Measurements from ENCODE around the gene ZNF70.

Gene ZNF70

DNA sequence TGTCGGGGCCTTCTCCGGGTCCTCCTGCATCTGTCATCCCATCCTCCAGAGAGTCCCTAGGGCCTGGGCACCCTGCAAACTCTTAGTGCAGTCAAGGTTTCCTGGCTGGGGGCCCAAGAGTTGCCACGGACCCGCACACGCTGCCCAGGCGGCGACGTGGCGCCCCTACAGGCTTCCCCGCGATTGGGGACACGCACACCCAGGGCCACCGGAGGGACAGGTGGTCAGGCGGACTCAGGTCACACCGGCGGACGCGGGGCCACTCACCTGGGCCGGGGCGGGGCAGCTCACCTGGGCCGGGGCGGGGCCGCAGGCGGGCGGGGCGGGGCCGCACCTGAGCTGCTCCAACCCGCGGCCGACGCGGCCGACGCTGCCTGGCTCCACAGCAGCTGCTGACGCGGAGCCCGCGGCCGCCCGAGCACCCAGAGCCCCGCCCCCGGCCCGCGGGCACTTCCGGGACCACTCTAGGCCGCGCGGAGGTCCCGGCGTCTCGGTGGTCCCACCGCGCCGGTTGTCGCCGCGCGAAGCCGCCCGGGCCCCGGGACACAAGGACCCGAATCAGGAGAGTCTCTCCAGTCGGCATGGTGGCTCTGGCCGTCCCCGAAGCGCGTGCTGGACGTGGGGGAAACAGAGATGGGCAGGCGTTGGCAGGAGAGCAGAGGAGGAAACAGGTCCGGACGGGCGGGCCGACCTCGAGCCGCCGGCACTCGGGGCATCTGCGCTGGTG is at the start of gene ZNF70:
Gene ZNF70 (minus strand): TSS at position 399 of the 727 bp plus-strand sequence. CDS start 5,972 bp downstream, outside the sequence.
- peak; percentile 86 for DNase-seq

DNA sequence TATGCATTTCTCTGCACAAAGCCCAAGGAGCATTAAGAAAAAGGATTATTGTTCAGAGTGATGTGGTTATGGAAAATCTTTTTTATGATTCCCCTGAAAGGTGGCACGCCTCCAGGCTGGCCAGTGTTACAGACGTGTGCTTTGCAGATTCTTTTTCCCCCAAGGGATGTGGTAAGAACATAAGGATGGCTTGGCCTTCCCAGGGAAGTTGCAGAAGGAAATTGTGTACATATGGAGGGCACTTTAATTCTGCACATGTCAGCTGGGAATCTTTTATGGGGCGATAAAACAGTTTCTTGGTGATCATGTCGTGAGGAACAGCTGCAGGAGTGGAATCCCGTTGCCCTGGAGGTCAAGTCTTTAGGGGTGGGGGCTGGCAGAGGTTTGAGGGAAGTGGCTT is 45.5 kb upstream of the ZNF70 start:
- DNase-seq, result no peak

DNA sequence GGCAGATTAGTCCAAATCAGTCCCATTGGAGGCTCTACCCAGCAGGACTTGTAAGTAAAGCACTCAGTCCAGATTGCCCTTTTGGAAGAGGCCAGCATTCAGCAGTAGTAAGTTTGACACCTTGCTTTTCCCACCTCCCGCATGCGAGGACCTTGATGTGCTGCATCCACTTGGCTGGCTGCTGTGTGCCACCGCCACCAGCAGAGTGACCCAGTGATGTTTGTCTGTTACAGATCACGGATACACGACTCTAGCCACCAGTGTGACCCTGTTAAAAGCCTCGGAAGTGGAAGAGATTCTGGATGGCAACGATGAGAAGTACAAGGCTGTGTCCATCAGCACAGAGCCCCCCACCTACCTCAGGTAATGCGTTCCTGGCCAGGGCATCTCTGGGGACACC is 42.4 kb upstream of the ZNF70 start:
- DNase-seq, result no peak

DNA sequence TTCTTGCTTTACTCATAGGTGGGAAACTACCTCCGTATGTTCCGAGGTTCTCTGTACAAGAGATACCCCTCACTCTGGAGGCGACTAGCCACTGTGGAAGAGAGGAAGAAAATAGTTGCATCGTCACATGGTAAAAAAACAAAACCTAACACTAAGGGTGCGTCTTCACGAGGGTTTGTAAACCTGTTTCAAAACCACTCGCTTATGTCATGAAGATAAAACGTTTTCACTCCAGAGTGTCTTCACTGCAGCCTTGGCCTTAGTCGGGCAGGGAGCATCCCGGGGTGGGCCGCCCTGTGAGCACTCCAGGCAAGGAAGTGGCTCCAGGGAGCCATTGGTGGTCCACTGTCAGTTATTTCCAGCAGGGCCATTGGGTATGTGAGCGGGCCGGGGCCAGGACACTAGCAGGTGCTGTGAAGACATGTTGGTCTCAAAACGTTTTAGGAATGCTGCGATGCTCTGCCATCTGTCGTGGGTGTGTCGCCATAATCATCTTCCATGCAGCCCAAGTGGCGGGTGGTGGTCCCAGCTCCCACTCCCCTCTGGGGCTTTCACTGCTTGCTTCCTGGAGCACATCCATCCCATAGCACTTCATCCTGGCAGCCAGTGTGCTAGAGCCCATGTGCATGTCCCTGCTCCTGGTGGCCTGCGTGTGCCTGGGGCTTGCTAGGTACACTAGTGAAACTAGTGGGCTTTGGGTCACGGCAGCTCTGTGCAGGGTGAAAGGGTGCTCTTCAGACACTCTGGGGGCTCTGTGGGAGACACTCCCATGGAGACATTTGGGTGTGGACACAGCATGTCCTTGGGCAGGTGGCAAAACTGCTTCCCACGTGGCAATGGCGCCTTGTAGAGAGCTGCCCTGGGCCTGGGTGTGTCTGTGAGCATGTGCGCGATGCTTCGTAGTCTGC is 41.1 kb upstream of the ZNF70 start:
- no peak for DNase-seq

DNA sequence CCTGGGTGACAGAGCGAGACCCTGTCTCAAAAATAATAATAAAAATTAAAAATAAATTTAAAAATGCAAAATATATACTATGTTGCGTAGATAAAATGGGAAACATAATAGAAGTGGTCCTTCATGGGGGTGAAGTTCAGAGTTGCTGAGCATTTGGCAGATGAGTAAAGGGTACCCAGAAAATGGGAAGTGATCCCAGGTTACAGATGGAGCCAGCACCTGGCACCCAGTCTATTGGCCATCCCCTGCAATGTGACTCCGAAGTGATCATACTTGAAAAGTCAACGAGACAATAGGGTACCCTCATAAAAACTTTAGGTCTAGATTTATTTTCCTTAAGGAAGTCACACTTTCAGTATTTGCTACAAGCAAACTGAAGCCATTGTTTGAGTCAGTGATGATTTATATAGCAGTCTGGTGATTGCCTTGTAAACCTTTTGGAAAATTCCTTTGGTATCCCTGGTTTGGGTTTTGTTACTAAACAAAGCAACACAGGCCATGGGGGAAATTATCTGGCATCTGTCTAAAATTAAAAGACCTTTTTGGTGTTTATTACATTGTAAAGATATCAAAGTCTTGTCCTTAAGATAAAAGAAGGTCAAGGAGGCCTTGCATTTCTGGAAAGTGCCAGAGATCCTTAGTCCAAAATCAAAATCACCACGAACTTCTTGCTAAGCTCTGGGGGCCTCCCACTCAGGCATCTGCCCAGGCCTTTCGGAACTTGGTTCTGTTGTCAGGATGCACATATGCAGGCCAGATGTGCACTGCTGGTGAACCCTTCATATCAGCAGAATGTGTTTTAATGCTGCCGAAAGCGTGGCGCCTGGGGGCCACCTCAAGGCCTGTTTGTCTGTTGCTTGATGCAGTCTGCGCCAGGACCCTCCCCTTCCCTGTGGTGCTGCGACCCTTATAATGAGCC is 40.2 kb upstream of the ZNF70 start:
- DNase-seq, result no peak

DNA sequence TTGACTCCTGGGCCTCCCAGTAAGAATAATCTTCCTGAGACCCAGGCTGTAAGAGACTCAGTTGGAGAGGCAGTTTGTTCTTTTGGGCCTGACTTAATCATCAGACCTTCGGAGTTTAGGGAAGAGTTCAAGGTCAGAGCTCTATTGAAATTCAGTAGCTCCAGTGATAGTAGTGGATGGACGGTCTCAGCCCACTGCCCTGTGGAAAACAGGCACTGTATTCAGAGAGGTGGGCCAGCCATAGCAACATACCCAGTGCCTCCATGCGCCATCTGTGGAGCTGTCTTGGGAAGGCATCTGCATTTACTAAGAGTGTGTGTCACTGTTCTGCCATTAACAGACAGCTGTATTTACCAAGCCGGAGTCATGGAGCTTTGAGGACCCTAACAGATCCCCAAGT is 38.7 kb upstream of the ZNF70 start:
- no peak for DNase-seq

DNA sequence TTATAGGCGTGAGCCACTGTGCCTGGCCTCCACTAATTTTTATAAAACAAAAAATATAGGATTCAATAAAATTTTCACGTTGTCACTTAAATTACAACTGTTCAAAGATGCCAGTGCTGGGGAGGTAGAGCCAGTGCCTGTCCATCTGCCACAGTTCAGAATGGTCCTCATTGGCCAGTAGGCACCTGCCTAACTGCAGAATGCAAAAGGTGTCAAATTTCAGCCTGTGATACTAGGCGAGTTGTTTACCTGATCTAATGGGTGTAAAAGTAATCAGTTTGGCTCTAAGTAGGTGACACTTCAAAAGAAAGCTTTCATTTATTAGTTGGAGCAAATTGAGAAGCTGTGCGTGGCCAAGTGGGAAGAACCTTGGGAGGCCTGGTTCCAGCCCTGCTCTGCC is 38.2 kb upstream of the ZNF70 start:
- DNase-seq, result no peak

DNA sequence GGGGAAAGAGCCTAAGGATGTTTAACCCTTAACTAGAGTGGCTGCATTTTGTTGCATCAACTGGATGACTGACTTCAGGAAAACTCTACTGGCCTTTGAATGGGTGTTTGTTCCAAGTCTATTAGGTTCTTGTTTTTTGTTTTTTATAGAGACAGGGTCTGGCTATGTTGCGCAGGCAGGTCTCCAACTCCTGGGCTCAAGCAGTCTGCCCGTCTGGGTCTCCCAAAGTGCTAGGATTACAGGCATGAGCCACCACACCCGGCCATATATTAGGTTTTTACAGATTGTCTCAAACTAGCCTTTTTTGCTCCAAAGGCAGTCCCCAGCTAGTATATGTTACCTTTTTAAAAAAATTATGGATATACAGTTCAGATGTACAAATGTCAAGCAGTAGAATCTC is 37.0 kb upstream of the ZNF70 start:
- no peak for DNase-seq

DNA sequence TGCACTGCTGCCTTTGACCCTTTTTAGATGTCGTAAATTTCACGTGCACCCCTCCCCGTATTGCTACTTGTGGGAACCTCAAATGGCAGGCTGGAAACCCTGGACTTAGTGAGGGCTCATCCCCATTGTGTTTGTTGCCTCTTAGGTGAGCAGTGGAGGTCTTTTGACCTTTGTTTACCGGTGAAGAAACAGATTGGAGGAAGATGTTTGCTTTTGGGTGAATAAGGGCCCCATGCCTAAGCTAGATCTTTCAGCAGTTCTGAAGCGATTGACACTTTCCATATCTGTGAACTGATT is 36.6 kb upstream of the ZNF70 start:
- DNase-seq, result no peak

DNA sequence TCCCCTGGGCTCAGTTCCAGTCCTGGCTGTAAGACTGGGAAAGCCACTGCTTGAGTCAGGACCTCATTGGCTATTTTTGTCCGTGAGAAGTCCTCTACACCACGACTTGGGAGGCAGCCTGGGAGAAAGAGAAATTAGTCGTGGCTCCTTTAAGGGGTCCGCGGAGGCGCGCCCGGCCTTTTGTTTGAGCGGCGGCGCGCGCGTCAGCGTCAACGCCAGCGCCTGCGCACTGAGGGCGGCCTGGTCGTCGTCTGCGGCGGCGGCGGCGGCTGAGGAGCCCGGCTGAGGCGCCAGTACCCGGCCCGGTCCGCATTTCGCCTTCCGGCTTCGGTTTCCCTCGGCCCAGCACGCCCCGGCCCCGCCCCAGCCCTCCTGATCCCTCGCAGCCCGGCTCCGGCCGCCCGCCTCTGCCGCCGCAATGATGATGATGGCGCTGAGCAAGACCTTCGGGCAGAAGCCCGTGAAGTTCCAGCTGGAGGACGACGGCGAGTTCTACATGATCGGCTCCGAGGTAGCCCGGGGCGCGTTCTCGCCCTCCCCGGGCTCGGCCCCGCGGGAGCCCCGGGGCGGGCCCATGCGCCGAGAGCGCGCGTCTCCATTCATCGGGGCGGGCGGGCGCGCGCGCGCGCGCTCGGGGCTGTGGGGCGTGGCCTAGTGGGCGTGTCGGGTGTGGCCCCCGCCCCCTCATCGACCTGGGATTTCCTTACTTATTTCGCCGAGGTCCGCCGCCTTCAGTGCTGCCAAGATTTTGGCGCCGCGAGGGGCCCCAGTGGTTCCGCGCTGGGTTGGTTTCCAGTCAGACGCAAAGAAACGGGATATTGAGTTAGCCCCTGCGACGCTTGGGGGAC is 36.1 kb upstream of the ZNF70 start, which contains the start of gene SMARCB1:
Gene SMARCB1 (plus strand): TSS at position 215 of the 848 bp plus-strand sequence. CDS start 204 bp downstream, at position 419.
- DNase-seq, result peak; percentile 93

DNA sequence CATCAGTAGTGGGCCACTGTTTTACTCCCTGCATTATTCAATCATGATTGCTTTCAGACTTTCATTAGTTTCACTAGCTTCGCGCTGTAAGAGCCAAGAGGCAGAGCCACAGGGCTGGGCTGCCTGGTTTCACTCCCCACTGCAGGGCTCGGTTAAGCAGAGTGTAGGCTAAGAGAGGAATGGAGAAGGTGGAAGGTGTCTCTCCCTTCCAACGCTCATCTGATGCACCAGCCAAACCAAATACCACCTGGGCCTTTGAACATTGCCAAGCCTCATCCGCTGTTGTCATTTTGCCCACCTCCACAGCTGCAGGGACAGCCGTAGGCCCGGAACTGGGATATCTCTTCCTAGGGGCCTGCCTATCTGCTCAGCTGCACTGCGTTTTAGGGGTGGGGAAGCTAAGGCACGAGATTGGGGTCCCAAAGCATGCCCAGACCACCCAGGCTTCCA is 35.4 kb upstream of the ZNF70 start:
- DNase-seq, result no peak

DNA sequence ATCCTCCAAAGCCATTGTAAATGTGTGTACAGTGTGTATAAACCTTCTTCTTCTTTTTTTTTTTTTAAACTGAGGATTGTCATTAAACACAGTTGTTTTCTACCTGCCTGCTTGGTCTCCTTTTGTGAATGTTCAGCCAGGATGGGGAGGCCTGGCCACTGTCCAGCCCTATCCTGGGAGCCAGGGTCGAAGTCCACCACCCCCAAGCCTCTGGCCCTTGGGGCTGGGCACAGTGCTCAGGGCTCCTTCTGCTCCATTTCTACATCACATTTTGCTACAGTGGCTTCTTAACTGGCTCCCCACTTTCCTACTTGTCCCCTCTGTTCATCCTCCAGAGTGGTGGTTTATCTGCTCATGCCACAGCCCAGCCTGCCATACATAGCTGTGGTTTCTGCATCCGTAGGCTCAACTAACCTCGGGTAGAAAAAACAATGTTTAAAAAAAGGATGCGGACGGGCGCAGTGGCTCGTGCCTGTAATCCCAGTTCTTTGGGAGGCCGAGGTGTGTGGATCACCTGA is 33.4 kb upstream of the ZNF70 start:
- peak; percentile 15 for DNase-seq

DNA sequence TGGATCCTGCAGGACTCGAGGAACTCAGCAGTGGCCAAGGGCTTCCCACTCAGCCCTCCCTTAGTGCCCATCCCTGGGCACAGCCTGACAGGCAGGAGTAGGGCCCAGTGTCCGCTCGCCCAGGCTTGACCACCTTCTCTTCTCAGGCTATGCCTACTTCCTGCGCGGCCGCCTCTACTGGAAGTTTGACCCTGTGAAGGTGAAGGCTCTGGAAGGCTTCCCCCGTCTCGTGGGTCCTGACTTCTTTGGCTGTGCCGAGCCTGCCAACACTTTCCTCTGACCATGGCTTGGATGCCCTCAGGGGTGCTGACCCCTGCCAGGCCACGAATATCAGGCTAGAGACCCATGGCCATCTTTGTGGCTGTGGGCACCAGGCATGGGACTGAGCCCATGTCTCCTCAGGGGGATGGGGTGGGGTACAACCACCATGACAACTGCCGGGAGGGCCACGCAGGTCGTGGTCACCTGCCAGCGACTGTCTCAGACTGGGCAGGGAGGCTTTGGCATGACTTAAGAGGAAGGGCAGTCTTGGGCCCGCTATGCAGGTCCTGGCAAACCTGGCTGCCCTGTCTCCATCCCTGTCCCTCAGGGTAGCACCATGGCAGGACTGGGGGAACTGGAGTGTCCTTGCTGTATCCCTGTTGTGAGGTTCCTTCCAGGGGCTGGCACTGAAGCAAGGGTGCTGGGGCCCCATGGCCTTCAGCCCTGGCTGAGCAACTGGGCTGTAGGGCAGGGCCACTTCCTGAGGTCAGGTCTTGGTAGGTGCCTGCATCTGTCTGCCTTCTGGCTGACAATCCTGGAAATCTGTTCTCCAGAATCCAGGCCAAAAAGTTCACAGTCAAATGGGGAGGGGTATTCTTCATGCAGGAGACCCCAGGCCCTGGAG is 32.6 kb upstream of the ZNF70 start:
- DNase-seq, result no peak

DNA sequence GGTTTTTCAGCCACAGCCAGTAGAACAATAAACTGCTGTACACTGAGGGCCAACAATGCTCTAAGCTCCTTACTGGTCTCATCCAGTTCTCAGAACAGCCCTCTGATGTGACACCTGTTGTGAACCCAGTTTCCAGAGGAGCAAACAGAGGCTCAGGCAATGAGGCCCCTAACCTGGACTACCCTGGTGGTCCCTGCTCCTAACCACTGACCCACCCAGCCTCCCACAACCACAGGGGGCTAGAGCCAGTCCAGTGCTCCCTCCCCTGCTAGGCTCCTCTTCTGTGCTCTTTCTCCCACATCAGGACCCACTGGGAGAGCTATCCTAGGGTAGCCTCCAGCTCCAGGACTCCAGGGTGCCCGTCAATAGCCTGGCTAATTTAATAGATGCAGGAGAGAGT is 31.8 kb upstream of the ZNF70 start:
- no peak for DNase-seq

DNA sequence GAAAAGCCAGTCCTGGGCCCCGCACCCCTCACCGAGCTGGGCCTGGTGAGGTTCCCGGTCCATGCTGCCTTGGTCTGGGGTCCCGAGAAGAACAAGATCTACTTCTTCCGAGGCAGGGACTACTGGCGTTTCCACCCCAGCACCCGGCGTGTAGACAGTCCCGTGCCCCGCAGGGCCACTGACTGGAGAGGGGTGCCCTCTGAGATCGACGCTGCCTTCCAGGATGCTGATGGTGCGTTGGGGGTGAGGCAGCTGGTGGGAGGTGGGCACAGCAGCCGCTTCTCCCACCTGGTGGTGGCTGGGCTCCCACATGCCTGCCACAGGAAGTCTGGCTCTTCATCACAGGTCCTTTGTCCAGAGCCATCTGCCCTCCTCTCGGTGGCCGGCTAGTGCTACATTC is 31.3 kb upstream of the ZNF70 start:
- DNase-seq, result no peak

DNA sequence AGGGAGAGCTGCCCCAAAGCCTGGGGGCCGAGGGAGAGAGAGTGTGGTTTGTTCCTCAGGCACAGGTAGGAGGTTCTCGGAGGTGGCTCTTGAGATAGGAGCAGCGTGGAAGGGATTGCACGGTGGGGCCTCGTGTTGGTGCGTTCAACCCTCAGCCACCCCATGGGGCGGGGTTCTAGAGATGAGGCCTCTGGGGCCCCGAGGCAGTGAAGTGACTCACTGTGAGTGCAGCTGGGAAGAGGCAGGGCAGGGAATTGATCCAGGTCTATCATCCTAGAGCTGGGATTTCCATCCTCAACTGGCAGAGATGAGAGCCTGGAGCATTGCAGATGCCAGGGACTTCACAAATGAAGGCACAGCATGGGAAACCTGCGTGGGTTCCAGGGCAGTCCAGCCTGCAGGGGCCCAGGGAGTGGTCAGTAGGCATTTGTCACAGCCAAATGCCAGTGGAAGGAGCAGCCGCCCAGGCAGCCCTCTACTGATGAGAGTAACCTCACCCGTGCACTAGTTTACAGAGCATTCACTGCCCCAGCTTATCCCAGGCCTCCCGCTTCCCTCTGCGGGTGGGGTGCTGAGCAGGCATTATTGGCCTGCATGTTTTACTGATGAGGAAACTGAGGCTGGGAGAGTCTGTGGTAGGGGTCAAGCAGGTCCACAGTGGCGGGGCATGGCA is 30.7 kb upstream of the ZNF70 start:
- no peak for DNase-seq

DNA sequence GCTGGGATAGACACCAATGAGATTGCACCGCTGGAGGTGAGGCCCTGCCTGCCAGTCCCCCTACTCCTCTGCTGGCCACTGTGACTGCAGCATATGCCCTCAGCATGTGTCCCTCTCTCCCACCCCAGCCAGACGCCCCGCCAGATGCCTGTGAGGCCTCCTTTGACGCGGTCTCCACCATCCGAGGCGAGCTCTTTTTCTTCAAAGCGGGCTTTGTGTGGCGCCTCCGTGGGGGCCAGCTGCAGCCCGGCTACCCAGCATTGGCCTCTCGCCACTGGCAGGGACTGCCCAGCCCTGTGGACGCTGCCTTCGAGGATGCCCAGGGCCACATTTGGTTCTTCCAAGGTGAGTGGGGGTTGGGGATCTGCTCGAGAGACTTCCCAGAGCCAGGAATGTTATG is 30.2 kb upstream of the ZNF70 start:
- DNase-seq, result no peak

DNA sequence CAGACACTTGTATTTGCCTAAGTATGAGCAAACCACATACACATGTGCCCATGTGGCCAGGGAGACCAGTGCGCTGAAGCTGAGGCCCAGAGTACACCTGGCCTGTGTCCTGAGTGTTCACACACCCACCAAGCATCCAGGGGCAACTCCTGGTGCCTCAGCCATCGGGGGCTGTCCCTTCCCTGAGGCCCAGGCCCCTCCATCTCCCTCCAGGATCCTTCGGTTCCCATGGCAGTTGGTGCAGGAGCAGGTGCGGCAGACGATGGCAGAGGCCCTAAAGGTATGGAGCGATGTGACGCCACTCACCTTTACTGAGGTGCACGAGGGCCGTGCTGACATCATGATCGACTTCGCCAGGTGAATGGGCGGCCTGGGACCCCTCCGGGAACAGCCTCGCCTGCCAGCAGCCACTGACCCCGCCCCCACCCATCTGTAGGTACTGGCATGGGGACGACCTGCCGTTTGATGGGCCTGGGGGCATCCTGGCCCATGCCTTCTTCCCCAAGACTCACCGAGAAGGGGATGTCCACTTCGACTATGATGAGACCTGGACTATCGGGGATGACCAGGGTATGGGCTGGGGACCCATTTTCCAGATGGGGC is 29.3 kb upstream of the ZNF70 start:
- no peak for DNase-seq

DNA sequence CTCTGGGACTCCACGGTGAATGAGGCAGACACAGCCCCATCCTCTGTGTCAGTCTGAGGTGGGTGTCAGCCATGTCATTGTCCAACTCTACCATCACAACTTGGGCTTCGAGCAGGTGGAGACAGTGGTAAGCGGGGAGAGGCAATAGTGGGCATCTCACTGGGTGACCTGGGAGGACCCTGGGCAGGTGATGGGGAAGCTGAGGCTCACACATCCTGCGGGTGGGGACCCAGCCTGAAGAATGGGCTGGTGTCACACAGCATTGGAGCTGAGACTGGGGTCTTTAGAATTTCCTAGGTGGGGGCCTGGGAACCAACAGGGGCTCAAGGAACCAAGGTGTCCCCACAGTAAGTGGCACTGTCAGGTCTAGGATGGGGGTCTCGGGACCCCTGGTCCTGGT is 28.8 kb upstream of the ZNF70 start:
- DNase-seq, result no peak

DNA sequence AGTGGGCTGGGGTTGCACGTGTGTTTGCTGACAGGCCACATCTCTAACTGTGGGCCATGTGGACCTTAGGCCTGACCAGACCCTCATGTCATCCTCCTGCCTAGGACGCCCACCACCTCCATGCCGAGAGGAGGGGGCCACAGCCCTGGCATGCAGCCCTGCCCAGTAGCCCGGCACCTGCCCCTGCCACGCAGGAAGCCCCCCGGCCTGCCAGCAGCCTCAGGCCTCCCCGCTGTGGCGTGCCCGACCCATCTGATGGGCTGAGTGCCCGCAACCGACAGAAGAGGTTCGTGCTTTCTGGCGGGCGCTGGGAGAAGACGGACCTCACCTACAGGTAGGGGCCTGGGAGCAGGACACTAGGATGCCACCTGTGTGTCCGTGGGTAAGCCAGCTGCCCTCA is 28.2 kb upstream of the ZNF70 start:
- DNase-seq, result no peak

Data from CD4-positive, alpha-beta T cell treated with Interleukin-17A for 1 hour (primary cell).